Measurements from ENCODE around the gene SPRN.

The SPRN gene

GRCh38 chr10:133452453-133452852 is 28.0 kb upstream of the SPRN start:
- H3K27me3 ChIP-seq (replicated peaks; ENCODE audit: insufficient read depth, low read length) = no peaks in the 10 kb centered on the region; the same call in 1 of the 2 replicates
- TF ChIP-seq EZH2phosphoT487 (IDR thresholded peaks at IDR 0.05; ENCODE audit: low read length) (no peak), EZH2 (optimal IDR thresholded peaks at IDR 0.05; ENCODE audit: low read depth, low read length) (no peak), CTCF (IDR thresholded peaks at IDR 0.05; ENCODE audit: low read length) (no peak)
- H3K9ac ChIP-seq (ENCODE audit: low read length) = no peak overlapping the region
- no peak overlapping the region for H3K27ac ChIP-seq (ENCODE audit: low read length)
- no peaks in the 10 kb centered on the region for H4K20me1 ChIP-seq (ENCODE audit: insufficient read depth, low read length)
- no peaks in the 10 kb centered on the region for H3F3A ChIP-seq (ENCODE audit: insufficient read depth, low read length)
- H3K36me3 ChIP-seq (replicated peaks; ENCODE audit: insufficient read depth, low read length) = no peaks in the 10 kb centered on the region
- no peak overlapping the region for H2AFZ ChIP-seq (ENCODE audit: low read length)
- H3K4me1 ChIP-seq (ENCODE audit: low read length) = no peaks in the 10 kb centered on the region
- no peak overlapping the region for H3K4me2 ChIP-seq (ENCODE audit: low read depth, low read length)
- no peaks in the 10 kb centered on the region for H3K9me3 ChIP-seq (replicated peaks; ENCODE audit: insufficient read depth, low read length)
- no peaks in the 10 kb centered on the region for H3K9me2 ChIP-seq (replicated peaks; ENCODE audit: insufficient read depth, low read length)
- no peak for DNase-seq
- H3K79me2 ChIP-seq (ENCODE audit: low read length) = no peaks in the 10 kb centered on the region
- H3K4me3 ChIP-seq (ENCODE audit: low read length) = no peak overlapping the region

- H3K9me3 ChIP-seq (replicated peaks; ENCODE audit: insufficient read depth, low read length) = no peaks in the 10 kb centered on the region
- H3K79me2 ChIP-seq (ENCODE audit: low read length) = no peaks in the 10 kb centered on the region
- H2AFZ ChIP-seq (ENCODE audit: low read length) = no peak overlapping the region
- DNase-seq = no peak
- no peaks in the 10 kb centered on the region for H3F3A ChIP-seq (ENCODE audit: insufficient read depth, low read length)
- H3K4me2 ChIP-seq (ENCODE audit: low read depth, low read length) = no peak overlapping the region
- no peaks in the 10 kb centered on the region for H3K4me1 ChIP-seq (ENCODE audit: low read length)
- H4K20me1 ChIP-seq (ENCODE audit: insufficient read depth, low read length) = no peaks in the 10 kb centered on the region
- no peak overlapping the region for H3K4me3 ChIP-seq (ENCODE audit: low read length)
- H3K9me2 ChIP-seq (replicated peaks; ENCODE audit: insufficient read depth, low read length) = no peaks in the 10 kb centered on the region
- H3K27ac ChIP-seq (ENCODE audit: low read length) = no peak overlapping the region
- no peak for TF ChIP-seq EZH2 (optimal IDR thresholded peaks at IDR 0.05; ENCODE audit: low read depth, low read length)
- no peak for TF ChIP-seq CTCF (IDR thresholded peaks at IDR 0.05; ENCODE audit: low read length)
- TF ChIP-seq EZH2phosphoT487 (IDR thresholded peaks at IDR 0.05; ENCODE audit: low read length) = no peak
- no peak overlapping the region for H3K9ac ChIP-seq (ENCODE audit: low read length)
- no peaks in the 10 kb centered on the region for H3K36me3 ChIP-seq (replicated peaks; ENCODE audit: insufficient read depth, low read length)
- no peaks in the 10 kb centered on the region; the same call in 1 of the 2 replicates for H3K27me3 ChIP-seq (replicated peaks; ENCODE audit: insufficient read depth, low read length)
Measured at GRCh38 chr10:133451346-133451745, 26.9 kb upstream of the SPRN start.

GRCh38 chr10:133448120-133448519 is 23.7 kb upstream of the SPRN start:
- no peaks in the 10 kb centered on the region for H4K20me1 ChIP-seq (ENCODE audit: insufficient read depth, low read length)
- no peak overlapping the region for H3K27ac ChIP-seq (ENCODE audit: low read length)
- no peaks in the 10 kb centered on the region for H3K36me3 ChIP-seq (replicated peaks; ENCODE audit: insufficient read depth, low read length)
- H3K9ac ChIP-seq (ENCODE audit: low read length) = no peak overlapping the region
- no peak overlapping the region for H3K4me3 ChIP-seq (ENCODE audit: low read length)
- no peaks in the 10 kb centered on the region for H3F3A ChIP-seq (ENCODE audit: insufficient read depth, low read length)
- H3K9me2 ChIP-seq (replicated peaks; ENCODE audit: insufficient read depth, low read length) = no peaks in the 10 kb centered on the region
- H2AFZ ChIP-seq (ENCODE audit: low read length) = no peak overlapping the region
- H3K27me3 ChIP-seq (replicated peaks; ENCODE audit: insufficient read depth, low read length) = no peaks in the 10 kb centered on the region; the same call in 1 of the 2 replicates
- TF ChIP-seq EZH2phosphoT487 (IDR thresholded peaks at IDR 0.05; ENCODE audit: low read length) (no peak), EZH2 (optimal IDR thresholded peaks at IDR 0.05; ENCODE audit: low read depth, low read length) (no peak), CTCF (IDR thresholded peaks at IDR 0.05; ENCODE audit: low read length) (no peak)
- H3K4me2 ChIP-seq (ENCODE audit: low read depth, low read length) = no peak overlapping the region
- no peaks in the 10 kb centered on the region for H3K9me3 ChIP-seq (replicated peaks; ENCODE audit: insufficient read depth, low read length)
- DNase-seq = no peak
- no peaks in the 10 kb centered on the region for H3K79me2 ChIP-seq (ENCODE audit: low read length)
- H3K4me1 ChIP-seq (ENCODE audit: low read length) = no peaks in the 10 kb centered on the region
